Iris pigment epithelial cell (primary cell): ENCODE results near the gene CD40.
"Not testable (repeated sequence)": the region's sequence is repeated elsewhere in the genome, so short reads cannot be mapped to it uniquely, and the experiment has no call there.

Experiments used
- DNase-seq: peaks from one replicate; pipeline ENCODE4 v3.0.0-alpha.2; 2011; ENCODE audit warnings: low read depth

The CD40 gene

DNA sequence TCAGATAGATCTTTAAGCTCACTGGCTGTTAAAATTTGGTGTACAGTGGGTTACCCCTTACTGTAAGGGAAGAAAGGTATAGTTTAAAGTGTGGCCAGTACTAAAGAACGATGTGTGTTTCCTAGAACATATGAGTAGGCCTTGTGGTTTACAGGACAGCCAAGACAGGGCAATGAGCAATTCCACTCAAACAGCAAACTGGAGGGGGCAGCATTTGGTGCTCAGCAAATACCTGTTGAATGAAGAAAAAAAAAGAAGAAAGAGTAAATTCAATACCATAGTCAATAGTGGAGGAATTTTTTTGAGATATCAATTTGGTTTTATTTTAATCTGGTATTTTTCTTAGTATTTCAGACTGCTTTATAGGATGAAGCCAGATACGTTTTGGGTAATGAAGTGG is 24.6 kb upstream of the CD40 start:
- DNase-seq = no peak

DNA sequence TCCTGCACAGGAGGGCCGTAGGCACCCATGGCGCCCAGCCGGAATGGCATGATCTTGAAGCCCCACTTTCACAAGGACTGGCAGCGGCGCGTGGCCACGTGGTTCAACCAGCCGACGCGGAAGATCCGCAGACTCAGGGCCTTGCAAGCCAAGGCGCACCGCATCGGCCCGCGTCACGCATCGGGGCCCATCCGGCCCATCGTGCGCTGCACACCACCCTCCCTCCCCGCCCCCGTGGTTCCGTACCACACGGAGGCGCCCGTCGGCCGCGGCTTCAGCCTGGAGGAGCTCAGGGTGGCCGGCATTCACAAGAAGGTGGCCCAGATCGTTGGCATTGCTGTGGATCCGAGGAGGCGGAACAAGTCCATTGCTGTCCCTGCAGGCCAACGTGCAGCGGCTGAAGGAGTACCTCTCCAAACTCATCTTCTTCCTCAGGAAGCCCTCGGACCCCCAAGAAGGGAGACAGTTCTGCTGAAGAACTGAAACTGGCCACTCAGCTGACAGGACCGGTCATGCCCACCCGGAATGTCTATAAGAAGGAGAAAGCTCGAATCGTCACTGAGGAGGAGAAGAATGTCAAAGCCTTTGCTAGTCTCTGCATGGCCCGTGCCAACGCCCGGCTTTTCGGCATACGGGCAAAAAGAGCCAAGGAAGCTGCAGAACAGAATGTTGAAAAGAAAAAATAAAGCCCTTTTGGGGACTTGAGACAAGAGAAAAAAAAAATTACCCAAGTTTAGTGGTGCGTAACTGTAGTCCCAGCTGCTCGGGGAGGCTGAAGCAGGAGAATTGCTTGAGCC is 18.4 kb upstream of the CD40 start:
- no peak for DNase-seq

DNA sequence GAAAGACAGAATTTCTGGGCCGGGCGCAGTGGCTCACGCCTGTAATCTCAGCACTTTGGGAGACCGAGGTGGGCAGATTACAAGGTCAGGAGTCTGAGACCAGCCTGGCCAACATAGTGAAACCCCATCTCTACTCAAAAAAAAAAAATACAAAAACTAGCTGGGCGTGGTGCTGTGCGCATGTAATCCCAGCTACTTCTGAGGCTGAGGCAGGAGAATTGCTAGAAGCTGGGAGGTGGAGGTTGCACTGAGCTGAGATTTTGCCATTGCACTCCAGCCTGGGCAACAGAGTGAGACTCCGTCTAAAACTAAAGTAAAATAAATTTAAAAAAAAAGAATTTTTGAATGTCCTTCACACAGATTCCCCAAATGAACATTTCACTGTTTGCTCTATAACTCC is 17.7 kb upstream of the CD40 start:
- not testable (repeated sequence) for DNase-seq

DNA sequence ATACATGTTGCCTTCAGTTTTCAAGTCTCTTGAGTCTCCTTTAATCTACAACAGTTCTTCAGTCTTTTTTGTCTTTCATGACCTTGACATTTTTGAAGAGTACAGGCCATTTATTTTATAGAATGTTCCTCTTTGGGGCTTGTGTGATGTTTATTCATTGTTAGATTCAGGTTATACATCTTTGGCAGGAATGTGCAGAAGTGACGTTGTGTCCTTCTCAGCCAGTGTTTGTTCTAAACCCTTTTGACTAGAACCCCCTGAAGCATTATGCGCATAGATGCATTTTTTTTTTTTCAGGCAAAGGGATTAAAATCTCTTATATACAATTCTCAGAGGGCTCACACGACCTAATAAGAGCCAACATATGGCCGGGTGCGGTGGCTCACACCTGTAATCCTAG is 17.1 kb upstream of the CD40 start:
- no peak for DNase-seq

DNA sequence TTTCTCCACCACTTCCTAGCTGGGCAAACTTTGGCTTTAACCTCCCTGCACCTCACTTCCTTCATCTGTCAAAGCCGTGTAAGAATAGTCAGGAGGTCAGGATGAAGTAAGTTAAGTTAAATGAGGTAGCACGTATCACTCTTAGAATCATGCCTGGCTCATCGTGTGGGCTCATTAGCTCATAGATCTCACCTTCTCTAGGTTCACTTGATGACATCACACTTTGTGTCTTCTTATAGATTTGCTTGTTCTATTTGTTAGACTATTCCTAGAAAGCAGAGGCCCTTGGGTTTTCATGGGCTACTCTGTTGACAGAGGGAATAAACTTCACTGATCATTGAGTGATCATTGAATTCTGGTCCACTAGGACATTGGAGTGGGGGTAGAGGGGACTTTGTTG is 16.2 kb upstream of the CD40 start:
- no peak for DNase-seq

DNA sequence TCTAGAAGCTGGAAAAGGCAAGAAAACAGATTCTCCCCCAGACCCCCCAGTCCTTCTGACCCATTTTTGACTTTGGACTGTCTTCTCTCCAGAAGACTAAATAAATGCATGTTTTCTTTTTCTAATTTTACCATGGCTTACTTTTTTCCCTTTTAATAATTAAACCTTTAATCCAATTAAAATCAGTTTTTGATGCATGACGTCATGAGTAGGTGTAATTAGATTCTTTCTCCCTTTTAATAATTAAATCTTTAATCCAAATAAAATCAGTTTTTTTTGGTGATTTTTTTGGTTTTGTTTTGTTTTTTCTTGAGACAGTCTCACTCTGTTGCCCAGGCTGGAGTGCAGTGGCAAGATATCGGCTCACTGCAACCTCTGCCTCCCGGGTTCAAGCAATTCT is 15.2 kb upstream of the CD40 start:
- no peak for DNase-seq

DNA sequence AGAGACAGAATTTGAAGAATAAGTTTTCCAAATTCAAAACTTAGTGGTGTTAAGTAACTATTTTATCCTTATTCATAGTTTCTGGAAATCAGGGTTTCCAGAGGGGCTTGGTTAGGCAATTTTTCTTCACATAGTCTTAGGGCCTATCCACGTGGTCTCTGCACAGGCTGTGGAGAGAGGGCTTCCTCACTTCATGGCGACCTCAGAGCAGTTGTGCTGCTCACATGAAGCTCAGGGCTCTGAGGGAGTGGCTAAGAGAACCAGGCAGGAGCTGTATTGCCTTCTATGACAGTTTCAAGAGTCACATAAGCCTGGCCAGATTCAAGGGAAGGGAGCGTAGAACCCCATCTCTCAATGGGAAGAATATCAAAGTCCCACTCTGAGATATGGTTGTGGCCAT is 13.9 kb upstream of the CD40 start:
- DNase-seq = no peak

DNA sequence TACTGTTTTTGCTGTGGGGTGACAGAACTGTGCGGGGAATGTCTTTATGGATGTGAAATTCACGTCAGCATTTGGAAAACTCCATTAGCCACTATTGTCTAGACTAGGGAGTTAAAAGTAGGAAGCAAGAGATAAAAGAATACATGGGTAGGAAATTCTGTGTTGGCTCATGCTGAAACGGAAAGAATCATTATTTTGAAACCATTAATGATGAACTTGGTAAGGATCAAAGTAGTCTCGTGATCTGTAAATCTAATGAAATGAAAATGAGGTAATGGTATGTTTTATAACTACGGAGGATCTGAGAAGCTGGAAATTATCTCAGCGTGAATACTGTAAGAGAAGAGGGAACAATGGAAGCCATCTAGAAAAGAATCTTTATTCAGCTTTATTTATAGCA is 11.1 kb upstream of the CD40 start:
- no peak for DNase-seq

DNA sequence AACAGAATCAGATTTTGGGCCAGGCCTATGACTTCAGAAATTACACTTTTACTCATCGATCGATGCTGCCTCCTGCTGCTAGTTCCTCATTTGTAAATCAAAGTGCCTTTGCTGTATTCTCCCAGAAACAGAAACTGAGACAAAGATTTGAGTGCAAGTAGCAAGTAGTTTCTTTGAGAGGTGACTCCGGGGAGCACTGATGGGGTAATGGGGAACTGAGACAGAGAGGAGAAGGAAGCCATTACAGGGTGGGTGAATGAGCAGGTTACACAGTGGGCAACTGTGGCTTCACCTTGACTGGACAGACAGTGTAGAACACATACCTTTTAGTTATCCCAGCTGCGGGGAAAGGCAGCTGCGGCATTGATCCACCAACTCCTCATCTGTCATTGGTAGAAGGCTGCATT is 9.7 kb upstream of the CD40 start:
- no peak for DNase-seq

DNA sequence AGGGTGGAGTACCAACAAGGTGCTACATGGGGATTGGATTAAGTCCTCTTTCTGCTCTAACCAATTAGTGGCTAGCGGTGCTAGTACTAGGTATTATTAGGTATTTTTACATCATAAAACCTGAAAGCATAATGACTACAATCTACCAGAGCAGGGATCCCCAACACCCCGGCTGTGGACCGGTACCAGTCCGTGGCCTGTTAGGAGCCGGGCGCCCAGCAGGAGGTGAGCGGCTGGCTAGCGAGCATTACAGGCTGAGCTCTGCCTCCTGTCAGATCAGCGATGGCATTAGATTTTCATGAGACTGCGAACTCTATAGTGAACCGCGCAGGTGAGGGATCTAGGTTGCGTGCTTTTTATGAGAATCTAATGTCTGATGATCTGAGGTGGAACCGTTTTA is 9.1 kb upstream of the CD40 start:
- no peak for DNase-seq

DNA sequence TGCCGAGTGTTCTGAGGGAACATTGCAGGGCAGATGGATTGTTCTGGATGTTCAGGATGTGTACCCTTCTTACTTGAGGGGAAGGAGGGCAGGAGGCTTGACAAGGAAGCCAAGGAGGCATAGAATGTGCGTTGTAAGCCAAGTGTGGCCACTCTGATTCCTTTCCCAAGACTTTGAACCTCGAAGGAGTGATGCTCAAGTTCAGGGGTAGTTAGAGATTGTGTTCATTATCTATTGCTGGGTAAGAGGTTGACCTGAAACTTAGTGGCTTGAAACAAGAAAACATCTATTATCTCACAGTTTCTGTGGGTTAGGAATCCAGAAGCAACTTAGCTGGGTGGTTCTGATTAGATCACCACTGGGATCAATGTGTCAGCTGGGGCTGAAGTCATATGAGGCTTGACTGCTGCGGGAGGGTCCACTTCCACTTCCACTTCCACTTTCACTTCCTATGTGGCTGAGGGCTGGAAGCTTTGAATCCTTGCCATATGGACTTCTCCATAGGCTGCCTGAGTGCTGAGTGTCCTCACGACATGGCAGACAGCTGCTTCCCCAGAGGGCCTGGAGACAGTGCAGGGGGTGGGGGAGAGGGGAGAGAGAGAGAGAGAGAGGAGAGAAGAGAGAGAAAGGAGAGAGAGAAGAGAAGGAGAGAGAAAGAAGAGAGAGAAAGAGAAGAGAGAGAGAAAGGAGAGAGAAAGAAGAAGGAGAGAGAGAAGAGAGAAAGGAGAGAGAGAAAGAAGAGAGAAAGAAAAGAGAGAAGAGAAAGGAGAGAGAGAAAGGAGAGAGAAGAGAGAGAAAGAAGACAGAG is 6.9 kb upstream of the CD40 start:
- no peak for DNase-seq

DNA sequence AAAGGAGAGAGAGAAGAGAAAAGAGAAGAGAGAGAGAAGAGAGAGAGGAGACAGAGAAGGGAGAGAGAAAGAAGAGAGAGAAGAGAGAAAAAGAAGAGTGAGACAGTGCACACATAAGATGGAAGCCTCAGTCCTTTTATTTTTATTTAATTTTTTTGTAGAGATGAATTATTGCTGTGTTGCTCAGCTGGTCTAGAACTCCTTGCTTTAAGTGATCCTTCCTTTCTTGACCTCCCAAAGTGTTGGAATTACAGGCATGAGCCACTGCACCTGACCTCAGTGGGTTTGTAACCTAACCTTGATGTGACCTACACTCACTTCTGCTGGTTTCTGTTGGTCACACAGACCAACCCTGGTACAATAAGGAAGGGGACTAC is 6.3 kb upstream of the CD40 start:
- no peak for DNase-seq

DNA sequence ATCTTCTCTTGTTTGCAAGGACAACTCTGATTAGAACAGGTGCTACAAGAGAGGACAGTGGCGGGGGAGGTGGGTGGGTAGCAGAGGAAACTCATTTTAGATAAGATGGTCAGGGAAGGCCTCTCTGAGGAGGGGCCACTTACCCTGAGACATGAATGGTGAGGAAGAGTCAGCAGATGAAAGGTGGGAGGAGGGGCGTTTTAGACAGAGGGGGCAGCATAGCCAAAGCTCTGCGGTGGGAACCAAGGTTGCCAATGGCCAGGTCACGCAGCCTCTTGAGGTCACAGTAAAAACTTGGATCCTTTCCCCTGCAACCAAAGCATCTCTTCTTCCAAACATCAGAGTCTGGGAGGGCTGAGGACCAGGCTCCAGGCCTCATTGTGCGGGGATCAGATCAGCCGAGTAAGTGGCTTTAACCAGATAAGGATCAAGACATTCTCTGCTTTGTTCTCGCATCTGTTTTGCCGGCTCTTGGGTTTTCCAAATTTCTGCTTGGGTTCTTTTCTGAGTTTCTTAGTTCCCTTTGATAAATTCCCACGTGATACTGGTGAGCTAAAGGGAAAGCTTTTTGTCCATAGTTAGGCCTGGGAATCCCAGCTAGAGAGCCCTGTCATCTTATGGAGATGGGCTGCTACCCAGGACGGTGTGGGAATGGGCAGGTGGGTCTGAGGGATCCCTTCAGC is 5.5 kb upstream of the CD40 start:
- no peak for DNase-seq

DNA sequence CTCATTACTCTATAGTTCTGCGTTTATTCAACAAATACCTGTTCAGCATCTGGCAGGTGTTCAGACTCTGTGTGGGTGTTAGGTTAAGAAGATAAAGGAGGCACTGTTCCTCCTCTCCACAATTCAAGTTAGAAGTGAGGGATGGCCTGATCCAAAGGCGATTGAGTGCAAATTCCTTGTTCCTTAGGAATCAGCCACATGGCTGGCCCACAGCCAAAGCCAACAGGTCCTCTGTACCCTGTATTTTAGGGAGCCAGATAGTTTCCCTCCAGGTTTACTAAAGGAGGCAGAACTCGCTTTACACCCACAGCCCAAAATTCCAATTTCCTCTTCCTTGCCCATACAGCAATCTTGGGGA is 5.0 kb upstream of the CD40 start:
- no peak for DNase-seq

DNA sequence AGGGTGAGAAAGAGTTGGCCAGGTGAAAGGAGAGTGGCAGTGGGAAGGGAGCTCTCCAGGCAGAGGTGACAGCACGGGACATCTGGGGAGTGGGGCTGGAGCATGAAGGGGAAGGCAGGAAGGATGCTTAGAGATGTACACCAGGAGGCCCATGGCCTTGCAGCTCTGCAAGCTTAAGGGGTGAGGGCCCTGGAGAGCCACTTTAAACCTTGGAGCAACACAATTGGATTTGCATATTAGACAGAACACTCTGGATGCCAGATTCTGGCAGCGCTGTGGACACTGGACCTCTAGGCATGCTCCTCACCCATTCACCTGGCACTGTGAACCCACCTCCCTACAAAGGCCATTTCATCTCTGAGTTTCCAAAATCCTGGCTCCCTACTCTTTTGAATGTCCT is 3.7 kb upstream of the CD40 start:
- DNase-seq = no peak

DNA sequence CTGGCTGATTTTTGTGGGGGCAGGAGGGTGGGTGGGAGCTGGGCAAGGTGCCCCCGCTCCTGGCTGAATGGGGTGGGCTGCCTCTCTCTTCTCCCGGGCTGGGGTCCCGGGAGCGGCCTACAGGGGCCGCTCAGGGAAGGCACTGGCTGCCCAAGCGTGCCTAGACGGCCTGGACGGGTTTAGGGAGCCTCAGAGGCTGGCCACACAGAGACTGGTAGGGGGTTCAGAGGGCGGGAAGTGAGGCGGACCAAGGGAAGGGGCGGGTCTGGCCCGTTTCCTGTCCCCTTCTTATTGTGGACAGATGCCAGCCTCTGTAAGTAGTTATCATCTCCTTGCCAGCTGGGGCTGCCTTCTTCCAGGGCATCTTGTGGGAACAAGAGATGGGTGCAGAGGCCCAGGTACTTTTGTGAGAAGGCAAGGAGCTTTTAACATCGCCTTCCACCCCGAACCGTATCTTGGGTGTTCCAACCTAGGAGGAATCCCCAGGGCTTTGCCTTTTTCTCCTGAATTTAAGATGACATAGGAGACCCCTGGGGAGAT is 437 bp downstream of the CD40 start:
- DNase-seq = no peak

DNA sequence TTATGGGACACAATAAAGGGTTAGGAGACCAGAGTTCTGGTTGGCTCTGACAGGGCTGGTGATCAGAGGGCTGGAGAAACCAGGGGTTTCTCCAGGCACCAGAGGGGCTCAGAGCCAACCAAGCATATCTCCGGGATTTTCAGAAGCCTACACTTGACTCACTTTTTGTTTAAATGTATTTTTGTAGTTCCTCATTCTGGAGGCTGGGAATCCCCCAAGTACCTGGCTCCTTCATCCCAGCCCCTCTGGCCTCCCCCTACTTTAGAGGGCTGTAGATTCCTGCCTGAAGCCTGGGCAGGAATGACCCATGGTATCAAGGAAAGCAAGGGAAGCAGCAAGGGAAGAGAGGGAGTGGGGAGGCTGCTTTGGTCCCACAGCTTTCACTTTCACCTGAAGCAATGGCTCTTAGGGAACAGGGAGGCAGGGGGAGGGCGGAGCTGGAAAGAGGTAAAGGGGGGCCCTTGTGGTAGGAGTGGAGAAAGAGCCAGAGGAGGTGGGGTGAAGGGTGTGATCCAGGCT is 973 bp downstream of the CD40 start:
- DNase-seq = no peak

DNA sequence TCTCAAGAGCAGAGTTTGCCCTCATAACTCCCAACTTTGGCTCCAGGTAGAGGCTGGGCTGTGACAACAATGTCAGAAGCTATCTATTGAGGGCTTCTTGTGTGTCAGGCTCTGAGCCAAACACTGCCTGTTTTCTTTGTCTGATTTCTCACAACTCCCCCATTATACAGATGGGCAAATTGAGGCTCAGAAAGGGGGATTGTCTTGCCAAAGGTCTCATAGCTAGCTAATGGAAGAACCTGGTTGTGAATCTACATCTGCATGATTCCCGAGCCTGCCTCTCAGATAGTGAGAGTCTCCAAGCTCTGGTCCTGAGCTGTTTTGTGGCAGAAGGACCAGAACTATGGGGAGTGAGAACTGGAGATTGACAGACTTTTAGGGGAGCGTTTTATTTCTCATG is 1.4 kb downstream of the CD40 start:
- no peak for DNase-seq

DNA sequence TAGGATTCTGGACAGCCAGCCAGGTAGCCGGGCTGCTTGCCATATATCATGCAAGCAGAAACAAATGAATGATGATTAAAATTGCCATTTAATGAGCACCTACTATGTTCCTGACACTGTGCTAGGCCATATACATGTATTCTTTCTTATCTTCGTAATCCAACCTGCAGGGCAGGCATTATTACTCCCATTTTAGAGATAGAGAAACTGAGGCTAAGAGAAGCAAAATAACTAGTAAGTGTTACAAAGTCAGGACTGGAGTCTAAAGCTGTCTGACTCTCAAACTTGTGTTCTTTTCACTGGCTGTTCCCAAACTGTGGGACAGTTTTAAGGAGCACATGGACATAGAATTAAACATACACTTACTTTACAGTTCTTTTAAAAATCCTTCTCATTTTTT is 2.0 kb downstream of the CD40 start:
- no peak for DNase-seq

DNA sequence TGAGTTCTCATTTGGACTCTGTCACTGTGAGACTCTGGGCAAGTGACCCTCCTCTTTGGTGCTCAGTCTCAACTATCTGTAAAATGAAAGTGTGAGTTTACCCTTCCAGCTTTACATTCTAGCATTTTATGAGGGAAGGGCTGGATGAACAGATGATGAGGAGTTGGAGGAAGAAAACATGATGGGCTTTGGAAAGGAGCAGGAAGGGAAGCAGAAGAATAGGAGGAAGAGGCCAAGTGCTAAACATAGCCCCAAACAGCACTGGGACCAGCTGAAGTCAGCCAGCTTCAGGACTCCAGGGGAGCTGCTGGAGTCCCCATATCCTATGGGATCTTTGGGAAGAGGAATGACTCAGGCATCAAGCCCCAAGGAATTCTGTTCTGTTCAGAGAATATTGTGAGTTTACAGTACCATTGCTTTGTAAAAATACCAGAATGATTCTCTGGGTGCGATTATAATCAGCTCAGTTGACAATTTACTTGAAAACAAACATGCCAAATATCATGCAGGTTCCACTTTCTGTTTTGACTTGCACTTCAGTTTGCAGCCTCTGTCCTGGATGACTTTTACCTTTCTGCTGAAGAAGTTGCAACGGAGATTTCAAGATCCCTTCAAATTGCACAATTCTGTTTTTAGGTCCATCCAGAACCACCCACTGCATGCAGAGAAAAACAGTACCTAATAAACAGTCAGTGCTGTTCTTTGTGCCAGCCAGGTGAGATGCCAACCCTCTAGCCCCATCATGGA is 3.2 kb downstream of the CD40 start:
- no peak for DNase-seq

DNA sequence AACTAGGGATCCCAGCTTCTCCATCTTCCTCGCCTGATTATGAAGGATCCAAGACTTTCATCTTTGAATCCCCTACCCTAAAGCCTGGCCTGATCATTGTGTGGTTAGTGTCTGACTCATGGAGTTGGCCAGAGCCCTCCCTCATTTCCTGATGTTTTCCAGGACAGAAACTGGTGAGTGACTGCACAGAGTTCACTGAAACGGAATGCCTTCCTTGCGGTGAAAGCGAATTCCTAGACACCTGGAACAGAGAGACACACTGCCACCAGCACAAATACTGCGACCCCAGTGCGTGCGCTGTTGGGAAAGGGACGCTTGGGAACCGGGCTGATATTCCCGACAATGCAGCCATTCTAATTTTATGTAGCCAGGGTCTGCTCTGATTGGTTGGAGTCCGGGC is 4.0 kb downstream of the CD40 start:
- DNase-seq = peak; percentile 74
